ENCODE measurements around the gene NFATC4. TPM values are rescaled to one million over a fixed set of nuclear protein-coding genes. Genes with fewer than 3 reads are reported as not detected.

NFATC4 gene
- total and polyA plus RNA-seq, 7 donors: 10.4 to 120 (median 45.1) TPM

DNA sequence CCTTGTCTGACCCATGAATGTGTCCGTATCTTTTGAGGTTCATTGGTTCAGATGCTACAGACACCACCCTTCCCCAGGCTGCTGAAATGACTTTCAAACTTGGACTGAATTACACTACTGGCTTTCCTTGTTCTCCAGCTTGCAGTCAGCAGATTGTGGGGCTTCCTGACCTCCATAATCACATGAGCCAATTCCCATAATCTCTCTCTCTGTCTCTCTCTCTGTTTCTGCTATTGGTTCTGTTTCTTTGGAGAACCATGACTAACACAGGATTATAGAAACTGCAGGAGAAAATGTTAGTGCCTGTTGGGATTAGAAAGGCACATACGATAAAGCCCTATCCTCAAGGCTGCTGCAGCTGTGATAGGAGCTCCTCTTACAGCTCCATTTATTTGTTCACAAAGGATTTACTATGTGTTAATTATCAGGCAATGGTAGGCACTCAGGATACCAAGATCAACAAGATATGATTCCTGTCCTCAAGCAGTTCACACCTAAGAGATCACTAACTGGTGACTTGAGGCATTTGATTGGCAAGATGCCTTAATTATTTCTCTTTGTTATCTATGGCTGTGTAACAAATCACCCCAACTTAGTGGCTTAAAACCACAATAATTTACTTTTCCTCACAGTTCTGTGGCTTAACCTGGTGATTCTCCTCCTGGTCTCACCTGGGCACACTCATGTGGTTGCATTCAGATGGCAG, 20.6 kb downstream of the NFATC4 start:
- intact Hi-C loops (cut with DNase I): no loop called here
- no peaks in the 10 kb centered on the region for H3K9me3 ChIP-seq
- DNase-seq: no peak
- no peak overlapping the region for H3K27ac ChIP-seq
- H3K27me3 ChIP-seq: no peaks in the 10 kb centered on the region
- H3K36me3 ChIP-seq: no peaks in the 10 kb centered on the region
- H3K4me1 ChIP-seq: no peaks in the 10 kb centered on the region
- H3K4me3 ChIP-seq: no peak overlapping the region
- TF ChIP-seq POLR2A (IDR thresholded peaks at IDR 0.05) (no peak), POLR2AphosphoS5 (IDR thresholded peaks at IDR 0.05) (no peak), CTCF (IDR thresholded peaks at IDR 0.05) (no peak), EP300 (IDR thresholded peaks at IDR 0.05) (no peak)
- 48 to 80% methylated on average over 2 of the region's 2 CpGs for WGBS, 2 donors

DNA sequence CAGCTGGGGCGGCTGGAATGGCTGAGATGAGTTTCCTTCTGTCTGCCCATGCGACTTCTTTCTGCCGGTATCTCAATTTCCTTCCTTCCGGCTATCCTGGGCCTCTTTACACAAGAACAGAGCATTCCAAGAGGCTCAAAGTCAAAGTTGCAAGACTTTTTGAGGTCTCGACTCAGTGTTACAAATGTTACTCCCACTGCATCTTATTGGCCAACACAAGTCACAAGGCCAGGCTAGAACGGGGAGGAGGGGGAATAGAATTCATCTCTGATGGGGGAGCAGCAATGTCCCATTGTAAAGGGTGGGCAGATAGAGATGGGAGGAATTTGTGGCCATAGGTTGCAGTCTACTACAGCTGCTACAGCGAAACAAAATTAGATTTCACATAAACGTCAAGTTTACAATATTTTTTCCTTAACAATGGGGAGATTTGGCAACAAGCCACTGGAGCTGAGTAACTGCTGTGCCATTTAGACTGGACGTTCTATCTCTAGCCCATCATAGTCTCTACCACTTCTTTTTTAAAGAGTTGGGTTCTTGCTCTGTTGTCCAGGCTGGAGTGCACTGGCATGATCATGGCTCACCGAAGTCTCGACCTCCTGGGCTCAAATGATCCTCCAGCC, 21.4 kb downstream of the NFATC4 start:
- no peaks in the 10 kb centered on the region for H3K9me3 ChIP-seq
- no peak for DNase-seq
- WGBS, 2 donors: 75% methylated on average over 11 of the region's 11 CpGs
- TF ChIP-seq POLR2AphosphoS5 (IDR thresholded peaks at IDR 0.05) (no peak), CTCF (IDR thresholded peaks at IDR 0.05) (no peak), EP300 (IDR thresholded peaks at IDR 0.05) (no peak)
- intact Hi-C loops (cut with DNase I): no loop called here
- H3K27ac ChIP-seq: no peak overlapping the region
- no peaks in the 10 kb centered on the region for H3K36me3 ChIP-seq
- no peaks in the 10 kb centered on the region for H3K4me1 ChIP-seq
- H3K27me3 ChIP-seq: no peaks in the 10 kb centered on the region
- H3K4me3 ChIP-seq: no peak overlapping the region

GRCh38 chr14:24390701-24391468, 22.9 kb downstream of the NFATC4 start:
- 45 to 54% methylated on average over 6 of the region's 6 CpGs for WGBS, 2 donors

More at GRCh38 chr14:24390701-24391468, 22.9 kb downstream of the NFATC4 start:
- Histone ChIP-seq H3K36me3 (no peaks in the 10 kb centered on the region), H3K27me3 (no peaks in the 10 kb centered on the region), H3K4me3 (no peak overlapping the region), H3K9me3 (no peaks in the 10 kb centered on the region), H3K4me1 (no peaks in the 10 kb centered on the region), H3K27ac (no peak overlapping the region)
- DNase-seq: no peak
- intact Hi-C loops (cut with DNase I): no loop called here
- TF ChIP-seq POLR2AphosphoS5 (IDR thresholded peaks at IDR 0.05) (no peak), EP300 (IDR thresholded peaks at IDR 0.05) (no peak), POLR2A (IDR thresholded peaks at IDR 0.05) (no peak), CTCF (IDR thresholded peaks at IDR 0.05) (no peak)

Measured in sigmoid colon (tissue), 7 donors.